ENCODE results near the gene DTD1.

The DTD1 gene

GRCh38 chr20:18705490-18705889 lies 117.6 kb downstream of the DTD1 start:
- Histone ChIP-seq H3K4me3 (ENCODE audit: low read depth, low read length) (no peak overlapping the region), H3K27ac (ENCODE audit: extremely low read depth, low read depth, low read length) (no peak overlapping the region), H3K4me1 (ENCODE audit: control insufficient read depth, insufficient read depth, low read length) (no peaks in the 10 kb centered on the region), H3K9me3 (ENCODE audit: control insufficient read depth, insufficient read depth, low read depth, low read length) (no peaks in the 10 kb centered on the region), H3K36me3 (ENCODE audit: control insufficient read depth in 2 of 2, insufficient read depth in 1 of 2, low read length in 2 of 2) (no peaks in the 10 kb centered on the region)
- ChIA-PET CTCF (interaction anchor here (0.9 kb wide), 1 partner anchor 9 kb away, joined by 4 read pairs; no protein-coding TSS in a partner anchor), POLR2A (no interaction called here)
- TF ChIP-seq ZNF221 (tag by site-specific recombination; IDR thresholded peaks at IDR 0.05; ENCODE audit: borderline replicate concordance) (no peak), SALL2 (tag by site-specific recombination; IDR thresholded peaks at IDR 0.05; ENCODE audit: borderline replicate concordance) (no peak), INSM2 (tag by site-specific recombination; IDR thresholded peaks at IDR 0.05) (no peak), ZNF529 (tag by site-specific recombination; IDR thresholded peaks at IDR 0.05; ENCODE audit: insufficient replicate concordance) (no peak)

- no peak for TF ChIP-seq ZNF148 (tag by site-specific recombination; IDR thresholded peaks at IDR 0.05; ENCODE audit: borderline replicate concordance)
- TF ChIP-seq ZBTB48 (tag by site-specific recombination; IDR thresholded peaks at IDR 0.05), result no peak
- POLR2A ChIA-PET, result no interaction called here
- no peaks in the 10 kb centered on the region for H3K9me3 ChIP-seq (ENCODE audit: control insufficient read depth, insufficient read depth, low read depth, low read length)
- no peak overlapping the region for H3K27ac ChIP-seq (ENCODE audit: extremely low read depth, low read depth, low read length)
- CTCF ChIA-PET, result interaction anchor here (0.9 kb wide), 1 partner anchor 9 kb away, joined by 4 read pairs; no protein-coding TSS in a partner anchor
- H3K4me1 ChIP-seq (ENCODE audit: control insufficient read depth, insufficient read depth, low read length), result no peaks in the 10 kb centered on the region
- H3K4me3 ChIP-seq (ENCODE audit: low read depth, low read length), result no peak overlapping the region
- H3K36me3 ChIP-seq (ENCODE audit: control insufficient read depth in 2 of 2, insufficient read depth in 1 of 2, low read length in 2 of 2), result no peaks in the 10 kb centered on the region
Measured at GRCh38 chr20:18705910-18706309, 118.1 kb downstream of the DTD1 start.

- Histone ChIP-seq H3K4me3 (ENCODE audit: low read depth, low read length) (no peak overlapping the region), H3K36me3 (ENCODE audit: control insufficient read depth in 2 of 2, insufficient read depth in 1 of 2, low read length in 2 of 2) (no peaks in the 10 kb centered on the region), H3K9me3 (ENCODE audit: control insufficient read depth, insufficient read depth, low read depth, low read length) (no peaks in the 10 kb centered on the region), H3K27ac (ENCODE audit: extremely low read depth, low read depth, low read length) (no peak overlapping the region), H3K4me1 (ENCODE audit: control insufficient read depth, insufficient read depth, low read length) (no peaks in the 10 kb centered on the region; the same call in 1 of the 2 replicates)
- ChIA-PET POLR2A (no interaction called here), CTCF (interaction anchor here (0.8 kb wide), 1 partner anchor 42 kb away, joined by 4 read pairs; no protein-coding TSS in a partner anchor)
- TF ChIP-seq ZNF302 (tag by site-specific recombination; IDR thresholded peaks at IDR 0.05; ENCODE audit: low read depth) (no peak), ZBTB44 (tag by site-specific recombination; IDR thresholded peaks at IDR 0.05) (no peak), ZBTB20 (tag by site-specific recombination; IDR thresholded peaks at IDR 0.05) (no peak), ZNF558 (tag by site-specific recombination; IDR thresholded peaks at IDR 0.05) (no peak), TRIM28 (IDR thresholded peaks at IDR 0.05; ENCODE audit: borderline replicate concordance, low read length) (no peak), BCL6B (tag by site-specific recombination; IDR thresholded peaks at IDR 0.05) (no peak), ZNF664 (tag by site-specific recombination; IDR thresholded peaks at IDR 0.05) (no peak), HOXD13 (CRISPR knock-in tag; IDR thresholded peaks at IDR 0.05; ENCODE audit: borderline replicate concordance) (no peak), ZNF639 (tag by site-specific recombination; IDR thresholded peaks at IDR 0.05) (no peak), ZNF366 (tag by site-specific recombination; conservative IDR thresholded peaks at IDR 0.05) (no peak), ZBTB26 (tag by site-specific recombination; optimal IDR thresholded peaks at IDR 0.05) (no peak), KLF10 (tag by site-specific recombination; IDR thresholded peaks at IDR 0.05) (no peak), ZFP41 (tag by site-specific recombination; IDR thresholded peaks at IDR 0.05; ENCODE audit: borderline replicate concordance) (no peak), ZNF354C (tag by site-specific recombination; IDR thresholded peaks at IDR 0.05; ENCODE audit: borderline replicate concordance, low read depth) (no peak)
Measured at GRCh38 chr20:18712131-18712530, 124.3 kb downstream of the DTD1 start.

Data from HEK293 (cell line).